Measurements from ENCODE around the gene TMC8. TPM values are rescaled to one million over a fixed set of nuclear protein-coding genes. Genes with fewer than 3 reads are reported as not detected.
A peak's percentile ranks its signal among the peaks of the same experiment; 100 is the strongest.

TMC8 gene
- total and polyA plus RNA-seq, 8 donors = 0.51 to 6.0 (median 2.2) TPM

GRCh38 chr17:78180508-78180907 lies 49.9 kb downstream of the TMC8 start:
- no peak overlapping the region for H3K27ac ChIP-seq
- H3K4me3 ChIP-seq = no peak overlapping the region
- 81% methylated on average over 2 of the region's 2 CpGs for WGBS, 2 donors
- ATAC-seq = no peak
- no peak for TF ChIP-seq CTCF (IDR thresholded peaks at IDR 0.05)
- no peak for DNase-seq
- no peaks in the 10 kb centered on the region for H3K9me3 ChIP-seq
- FAIRE-seq = peak; percentile 32
- intact Hi-C loops (cut with DNase I) = no loop called here
- H3K36me3 ChIP-seq = no peaks in the 10 kb centered on the region
- H3K27me3 ChIP-seq = no peaks in the 10 kb centered on the region
- peaks cover 41 to 49% (median 48%) of the 10 kb centered on the region in 3 donors for H3K4me1 ChIP-seq

- Histone ChIP-seq H3K4me3 (no peak overlapping the region), H3K9me3 (no peaks in the 10 kb centered on the region), H3K27ac (peak overlapping the region; percentile 40 to 64 (median 50)), H3K27me3 (no peaks in the 10 kb centered on the region), H3K36me3 (no peaks in the 10 kb centered on the region), H3K4me1 (peaks cover 32 to 37% (median 33%) of the 10 kb centered on the region in 3 donors)
- no peak for TF ChIP-seq CTCF (IDR thresholded peaks at IDR 0.05)
- peak in 3 of 4 donors; percentile 12 to 36 (median 35) for ATAC-seq
- intact Hi-C loops (cut with DNase I) = no loop called here
- FAIRE-seq = no peak
- WGBS, 2 donors = 45 to 48% methylated on average over 13 of the region's 13 CpGs
- peak; percentile 66 to 85 (median 75) for DNase-seq
Observed at GRCh38 chr17:78182504-78182903, 51.9 kb downstream of the TMC8 start.

GRCh38 chr17:78183916-78184315 lies 53.3 kb downstream of the TMC8 start:
- no peak for FAIRE-seq
- no peaks in the 10 kb centered on the region for H3K36me3 ChIP-seq
- 54 to 69% methylated on average over 12 of the region's 12 CpGs for WGBS, 2 donors
- TF ChIP-seq CTCF (IDR thresholded peaks at IDR 0.05) = no peak
- H3K4me3 ChIP-seq = no peak overlapping the region
- H3K4me1 ChIP-seq = peaks cover 32 to 37% (median 32%) of the 10 kb centered on the region in 3 donors
- no peaks in the 10 kb centered on the region for H3K27me3 ChIP-seq
- H3K27ac ChIP-seq = peak overlapping the region; percentile 47 to 81 (median 68)
- no peak for ATAC-seq
- intact Hi-C loops (cut with DNase I) = no loop called here
- no peak for DNase-seq
- H3K9me3 ChIP-seq = no peaks in the 10 kb centered on the region

GRCh38 chr17:78184351-78184750 lies 53.8 kb downstream of the TMC8 start:
- no peak for TF ChIP-seq CTCF (IDR thresholded peaks at IDR 0.05)
- FAIRE-seq (no peak), DNase-seq (peak in 3 of 6 donors; percentile 62 to 67 (median 67)), ATAC-seq (no peak)
- intact Hi-C loops (cut with DNase I) = no loop called here
- 17 to 20% methylated on average over 10 of the region's 10 CpGs for WGBS, 2 donors
- peaks cover 32 to 37% (median 32%) of the 10 kb centered on the region in 3 donors for H3K4me1 ChIP-seq
- no peak overlapping the region for H3K4me3 ChIP-seq
- no peaks in the 10 kb centered on the region for H3K27me3 ChIP-seq
- peak overlapping the region; percentile 47 to 81 (median 68) for H3K27ac ChIP-seq
- H3K36me3 ChIP-seq = no peaks in the 10 kb centered on the region
- H3K9me3 ChIP-seq = no peaks in the 10 kb centered on the region

GRCh38 chr17:78184868-78185267 lies 54.3 kb downstream of the TMC8 start:
- Histone ChIP-seq H3K4me3 (peak overlapping the region in 1 of 4 donors; percentile 7), H3K27ac (peak overlapping the region; percentile 27 to 81 (median 68)), H3K4me1 (peaks cover 32 to 37% (median 32%) of the 10 kb centered on the region in 3 donors), H3K27me3 (no peaks in the 10 kb centered on the region), H3K36me3 (no peaks in the 10 kb centered on the region), H3K9me3 (no peaks in the 10 kb centered on the region)
- WGBS, 2 donors = 22 to 23% methylated on average over 9 of the region's 9 CpGs
- DNase-seq (peak in 1 of 6 donors; percentile 44), ATAC-seq (peak in 3 of 4 donors; percentile 0 to 3 (median 2)), FAIRE-seq (no peak)
- intact Hi-C loops (cut with DNase I) = no loop called here
- no peak for TF ChIP-seq CTCF (IDR thresholded peaks at IDR 0.05)

Measured in pancreas (tissue), 10 donors.